HCT116 (cell line): ENCODE data around the gene ABCA9. TPM values are rescaled to one million over a fixed set of nuclear protein-coding genes. Genes with fewer than 3 reads are reported as not detected.

ENCODE experiments used
- ATAC-seq: fragments of 200-7000 bp; cut with Tn5 transposase; 2 replicates; pipeline ENCODE4 v1.9.1; 2020; ENCODE audit warnings: mild to moderate bottlenecking, moderate library complexity
- BruUV-seq: library from RNA; stranded (reverse); fragments of 400-500 nt; replicated peaks from 2 replicates; lab custom pipeline; 2021; lab: Mats Ljungman, UMichigan
- CTCF ChIA-PET: fragments of 300-600 bp; sonication (Branson Sonifier 250); formaldehyde crosslinking; loops from one replicate; lab custom pipeline; 2021; ENCODE audit warnings: antibody characterized with exemption; lab: Charles Lee
- POLR2A ChIA-PET: fragments of 300-600, 350-600 bp; sonication (Branson Sonifier 250); formaldehyde crosslinking; loops from one replicate; lab custom pipeline; 2021; ENCODE audit warnings: antibody characterized with exemption; lab: Charles Lee
- RAD21 ChIA-PET, 2 experiments: fragments of 300-600 bp; sonication (Branson Sonifier 250); formaldehyde crosslinking; loops; one replicate each; lab custom pipeline; 2023; ENCODE audit warnings: low total read pairs in 2 of 2; ENCODE audit not compliant: uncharacterized antibody in 2 of 2, unreplicated experiment in 2 of 2, low non-redundant PET in 1 of 2; lab: Charles Lee
- DNase-seq: peaks from one replicate; pipeline ENCODE4 v3.0.0-alpha.2; 2010; ENCODE audit warnings: low read depth, low spot score
- H2AFZ ChIP-seq: fragments of 200-600 bp; shearing (Covaris generic), sonication (generic); 2 replicates; pipeline ENCODE4 v1.6.1; 2017; ENCODE audit warnings: low read depth, mixed run types, mixed read lengths, antibody characterized with exemption, low read length; ENCODE audit not compliant: poor library complexity, severe bottlenecking
- H3K27ac ChIP-seq: 2 replicates; pipeline ENCODE4 v1.5.1; 2012; ENCODE audit warnings: low read depth, low read length
- H3K27me3 ChIP-seq: fragments of 200-600 bp; sonication (generic); 2 replicates; pipeline ENCODE4 v1.6.1; 2016; ENCODE audit warnings: mixed run types, low read length, mixed read lengths; ENCODE audit not compliant: insufficient read depth
- H3K36me3 ChIP-seq, 2 experiments: fragments of 200-500 bp in 1 of 2; fragments of 200-600 bp in 1 of 2; sonication (Bioruptor generic) in 1 of 2; sonication (generic) in 1 of 2; 2 replicates each; pipeline versions ENCODE4 v1.5.1 to v1.6.1; 2014 to 2016; ENCODE audit warnings: low read length in 2 of 2, inconsistent platforms in 1 of 2, mixed read lengths in 1 of 2, mixed run types in 1 of 2; ENCODE audit not compliant: insufficient read depth in 2 of 2, control insufficient read depth in 1 of 2
- H3K4me1 ChIP-seq, 2 experiments: fragments of 200-600 bp in 1 of 2; sonication (generic) in 1 of 2; 2 replicates each; pipeline versions ENCODE4 v1.5.1 to v1.6.1; 2012 to 2017; ENCODE audit warnings: low read length in 2 of 2, inconsistent platforms in 1 of 2, mild to moderate bottlenecking in 1 of 2, mixed read lengths in 1 of 2, mixed run types in 1 of 2, moderate library complexity in 1 of 2; ENCODE audit not compliant: insufficient read depth in 2 of 2, control insufficient read depth in 1 of 2
- H3K4me2 ChIP-seq: fragments of 200-600 bp; sonication (generic); 2 replicates; pipeline ENCODE4 v1.6.1; 2017; ENCODE audit warnings: mixed run types, low read length, mixed read lengths
- H3K4me3 ChIP-seq, 2 experiments: fragments of 200-600 bp in 1 of 2; sonication (generic) in 1 of 2; replicated peaks in 1 of 2; 2 replicates each; pipeline ENCODE4 v1.5.1; 2011 to 2016; ENCODE audit warnings: low read length in 2 of 2, control low read depth in 1 of 2, low read depth in 1 of 2, mild to moderate bottlenecking in 1 of 2, mixed read lengths in 1 of 2, mixed run types in 1 of 2
- H3K79me2 ChIP-seq: fragments of 200-600 bp; sonication (generic); 2 replicates; pipeline ENCODE4 v1.6.1; 2017; ENCODE audit warnings: mild to moderate bottlenecking, mixed run types, low read length, moderate library complexity, mixed read lengths; ENCODE audit not compliant: insufficient read depth
- H3K9ac ChIP-seq: fragments of 200-600 bp; sonication (generic); 2 replicates; pipeline ENCODE4 v1.6.1; 2016; ENCODE audit warnings: low read length, mixed read lengths
- H3K9me2 ChIP-seq: fragments of 200-600 bp; sonication (generic), shearing (Covaris generic); 2 replicates; pipeline ENCODE4 v1.6.1; 2017; ENCODE audit warnings: mixed run types, mild to moderate bottlenecking, moderate library complexity; ENCODE audit not compliant: insufficient read depth
- H3K9me3 ChIP-seq, 2 experiments: fragments of 200-500 bp in 1 of 2; fragments of 200-600 bp in 1 of 2; sonication (Bioruptor generic) in 1 of 2; sonication (generic) in 1 of 2; 2 replicates each; pipeline ENCODE4 v1.6.1; 2014 to 2017; ENCODE audit warnings: low read length in 2 of 2, mixed read lengths in 2 of 2, inconsistent platforms in 1 of 2, low read depth in 1 of 2, mild to moderate bottlenecking in 1 of 2, mixed run types in 1 of 2, moderate library complexity in 1 of 2; ENCODE audit not compliant: control insufficient read depth in 1 of 2, insufficient read depth in 1 of 2
- H4K20me1 ChIP-seq: fragments of 200-600 bp; sonication (generic), shearing (Covaris generic); 2 replicates; pipeline ENCODE4 v1.6.1; 2017; ENCODE audit warnings: mixed run types, mild to moderate bottlenecking, moderate library complexity; ENCODE audit not compliant: insufficient read depth
- ATF3 ChIP-seq: IDR thresholded peaks from 2 replicates; pipeline ENCODE4 v1.6.1; 2012
- CEBPB ChIP-seq: IDR thresholded peaks from 2 replicates; pipeline ENCODE4 v1.6.1; 2012; ENCODE audit warnings: low read depth
- CTCF ChIP-seq, 3 experiments: fragments of 200-600 bp in 1 of 3; sonication (generic) in 1 of 3; IDR thresholded peaks in 2 of 3; conservative IDR thresholded peaks in 1 of 3; 2 replicates each; pipeline ENCODE4 v1.5.1; 2012 to 2017; ENCODE audit warnings: low read depth in 2 of 3, low read length in 2 of 3, antibody characterized with exemption in 1 of 3, borderline replicate concordance in 1 of 3, control low read depth in 1 of 3, mild to moderate bottlenecking in 1 of 3, mixed read lengths in 1 of 3, mixed run types in 1 of 3, moderate library complexity in 1 of 3; ENCODE audit not compliant: insufficient read depth in 1 of 3
- FOSL1 ChIP-seq: IDR thresholded peaks from 2 replicates; pipeline ENCODE4 v1.6.1; 2012; ENCODE audit warnings: low read depth
- JUND ChIP-seq: IDR thresholded peaks from 2 replicates; pipeline ENCODE4 v1.6.1; 2012
- POLR2A ChIP-seq: IDR thresholded peaks from 2 replicates; pipeline ENCODE4 v1.7.0; 2011; ENCODE audit warnings: borderline replicate concordance; ENCODE audit not compliant: insufficient read depth, insufficient read length; ENCODE audit errors: extremely low read depth
- POLR2AphosphoS5 ChIP-seq: IDR thresholded peaks from 2 replicates; pipeline ENCODE4 v1.6.1; 2011; ENCODE audit warnings: mild to moderate bottlenecking, low read depth, low read length, moderate library complexity
- RAD21 ChIP-seq: IDR thresholded peaks from 2 replicates; pipeline ENCODE4 v1.6.1; 2012; ENCODE audit warnings: low read depth, mild to moderate bottlenecking
- REST ChIP-seq: IDR thresholded peaks from 2 replicates; pipeline ENCODE4 v1.6.1; 2012; ENCODE audit warnings: low read depth
- SP1 ChIP-seq: IDR thresholded peaks from 2 replicates; pipeline ENCODE4 v1.6.1; 2012; ENCODE audit warnings: low read depth
- SRF ChIP-seq: IDR thresholded peaks from 2 replicates; pipeline ENCODE4 v1.6.1; 2012; ENCODE audit warnings: low read depth
- ZBTB33 ChIP-seq: IDR thresholded peaks from 2 replicates; pipeline ENCODE4 v1.6.1; 2011; ENCODE audit warnings: mild to moderate bottlenecking, low read length, moderate library complexity; ENCODE audit not compliant: insufficient replicate concordance; ENCODE audit errors: extremely low read depth
- intact Hi-C: fragments of 100-400 bp; cut with micrococcal nuclease; formaldehyde crosslinking; loops from 2 replicates; pipeline ENCODE4 v1.10.0; 2022
- total RNA-seq: library from RNA; stranded (reverse); gene quantifications from one replicate; pipeline ENCODE4 v1.2.1, GENCODE V29; 2021; ENCODE audit not compliant: unreplicated experiment

ABCA9 gene
- total RNA-seq, 1 experiment from 2014 or later = not detected

GRCh38 chr17:68963958-68964357 is 96.8 kb downstream of the ABCA9 start:
- no peaks in the 10 kb centered on the region for H3K36me3 ChIP-seq
- no peak overlapping the region for H3K4me3 ChIP-seq
- ATAC-seq (no peak), DNase-seq (no peak)
- RAD21 ChIA-PET = no interaction called here
- no peak overlapping the region for H3K9ac ChIP-seq
- H2AFZ ChIP-seq = no peak overlapping the region
- no peaks in the 10 kb centered on the region for H4K20me1 ChIP-seq
- CTCF ChIA-PET = no interaction called here
- no peaks in the 10 kb centered on the region for H3K9me2 ChIP-seq
- no peaks in the 10 kb centered on the region for H3K79me2 ChIP-seq
- H3K4me1 ChIP-seq = no peaks in the 10 kb centered on the region
- no peaks in the 10 kb centered on the region for H3K27me3 ChIP-seq
- no peaks in the 10 kb centered on the region for H3K9me3 ChIP-seq
- BruUV-seq = no TSS peak
- no peak overlapping the region for H3K4me2 ChIP-seq
- intact Hi-C loops = no loop called here
- POLR2A ChIA-PET = no interaction called here
- TF ChIP-seq SP1 = no peak
- no peak for TF ChIP-seq ATF3
- no peak overlapping the region for H3K27ac ChIP-seq

GRCh38 chr17:68961214-68961882 is 99.4 kb downstream of the ABCA9 start:
- Histone ChIP-seq H3K9me3 (no peaks in the 10 kb centered on the region), H3K27me3 (no peaks in the 10 kb centered on the region), H3K4me2 (no peak overlapping the region), H2AFZ (no peak overlapping the region), H3K27ac (no peak overlapping the region), H3K9ac (no peak overlapping the region), H3K79me2 (no peaks in the 10 kb centered on the region), H3K9me2 (no peaks in the 10 kb centered on the region), H3K4me3 (no peak overlapping the region), H3K36me3 (no peaks in the 10 kb centered on the region), H4K20me1 (no peaks in the 10 kb centered on the region), H3K4me1 (no peaks in the 10 kb centered on the region)
- ATAC-seq (no peak), DNase-seq (no peak)
- POLR2A ChIA-PET = no interaction called here
- RAD21 ChIA-PET = no interaction called here
- BruUV-seq = no TSS peak
- intact Hi-C loops = no loop called here
- CTCF ChIA-PET = no interaction called here
- TF ChIP-seq POLR2A = no peak
- TF ChIP-seq CEBPB = no peak
- no peak for TF ChIP-seq FOSL1
- no peak for TF ChIP-seq ATF3
- no peak for TF ChIP-seq SRF
- TF ChIP-seq CTCF (IDR thresholded peaks at IDR 0.05 in 2 of 3, conservative IDR thresholded peaks at IDR 0.05 in 1 of 3; ENCODE audit: borderline replicate concordance in 1 of 3, insufficient read depth in 1 of 3, low read depth in 2 of 3, low read length in 2 of 3) = no peak
- TF ChIP-seq ZBTB33 = no peak
- no peak for TF ChIP-seq POLR2AphosphoS5
- no peak for TF ChIP-seq REST
- TF ChIP-seq JUND = no peak
- no peak for TF ChIP-seq RAD21
